HL-60 (cell line): ENCODE measurements around the gene OR6Q1.

ENCODE experiments used
- CTCF ChIP-seq: IDR thresholded peaks from one replicate; pipeline ENCODE4 v1.5.1; 2011; ENCODE audit warnings: low read length, control low read depth, inconsistent platforms; ENCODE audit not compliant: insufficient read depth
- GABPA ChIP-seq: IDR thresholded peaks from 2 replicates; pipeline ENCODE4 v1.6.1; 2012; ENCODE audit warnings: low read depth
- POLR2AphosphoS5 ChIP-seq: IDR thresholded peaks from 2 replicates; pipeline ENCODE4 v1.6.1; 2012; ENCODE audit warnings: low read depth
- SPI1 ChIP-seq: IDR thresholded peaks from 2 replicates; pipeline ENCODE4 v1.6.1; 2012; ENCODE audit warnings: low read depth, mild to moderate bottlenecking, borderline replicate concordance

GRCh38 chr11:58039589-58039988 is 8.8 kb downstream of the OR6Q1 start:
- TF ChIP-seq CTCF (no peak), POLR2AphosphoS5 (no peak), SPI1 (no peak), GABPA (no peak)
